ENCODE data around the gene RFPL1.

DNA sequence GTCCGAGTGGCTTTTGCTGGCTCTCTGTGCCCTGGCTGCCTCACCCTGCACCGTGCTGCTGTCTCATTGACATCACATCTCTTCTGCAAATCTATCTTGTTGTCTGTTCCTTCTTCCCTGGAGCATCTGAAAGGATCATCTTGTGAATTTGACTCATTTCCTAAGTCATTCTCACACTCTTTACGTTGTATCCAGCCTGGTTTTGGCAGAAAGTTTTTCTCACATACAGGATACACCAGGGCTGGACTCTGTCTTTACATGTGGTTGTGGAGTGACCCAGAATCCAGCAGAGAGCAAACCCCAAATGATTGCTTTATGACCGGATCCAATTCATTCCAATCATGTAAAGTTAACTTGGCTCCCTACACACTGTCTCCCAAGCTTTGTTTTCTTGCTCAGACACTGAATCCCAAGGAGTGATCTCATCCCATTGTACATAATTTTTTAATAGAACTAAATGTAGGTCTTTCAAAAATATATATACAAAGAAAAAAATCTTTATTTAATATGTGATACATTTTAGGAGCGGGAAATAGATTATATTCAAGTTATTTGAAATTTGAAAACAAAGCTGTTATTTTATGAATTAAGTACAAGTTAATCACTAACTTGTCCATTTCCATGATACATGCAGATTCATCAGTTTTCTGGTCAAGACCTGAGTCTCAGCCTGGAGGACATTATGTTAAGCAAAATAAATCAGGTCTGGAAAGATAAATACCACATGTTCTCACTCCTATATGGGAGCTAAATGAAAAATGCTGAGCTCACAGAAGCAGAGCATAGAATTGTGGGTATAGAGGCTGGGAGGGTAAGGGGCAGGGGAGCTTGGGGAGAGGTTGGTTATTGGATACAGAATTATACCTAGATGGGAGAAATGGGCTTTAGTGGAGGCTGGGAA lies 2.9 kb upstream of the RFPL1 start:
- TF ChIP-seq, protein P1, sequence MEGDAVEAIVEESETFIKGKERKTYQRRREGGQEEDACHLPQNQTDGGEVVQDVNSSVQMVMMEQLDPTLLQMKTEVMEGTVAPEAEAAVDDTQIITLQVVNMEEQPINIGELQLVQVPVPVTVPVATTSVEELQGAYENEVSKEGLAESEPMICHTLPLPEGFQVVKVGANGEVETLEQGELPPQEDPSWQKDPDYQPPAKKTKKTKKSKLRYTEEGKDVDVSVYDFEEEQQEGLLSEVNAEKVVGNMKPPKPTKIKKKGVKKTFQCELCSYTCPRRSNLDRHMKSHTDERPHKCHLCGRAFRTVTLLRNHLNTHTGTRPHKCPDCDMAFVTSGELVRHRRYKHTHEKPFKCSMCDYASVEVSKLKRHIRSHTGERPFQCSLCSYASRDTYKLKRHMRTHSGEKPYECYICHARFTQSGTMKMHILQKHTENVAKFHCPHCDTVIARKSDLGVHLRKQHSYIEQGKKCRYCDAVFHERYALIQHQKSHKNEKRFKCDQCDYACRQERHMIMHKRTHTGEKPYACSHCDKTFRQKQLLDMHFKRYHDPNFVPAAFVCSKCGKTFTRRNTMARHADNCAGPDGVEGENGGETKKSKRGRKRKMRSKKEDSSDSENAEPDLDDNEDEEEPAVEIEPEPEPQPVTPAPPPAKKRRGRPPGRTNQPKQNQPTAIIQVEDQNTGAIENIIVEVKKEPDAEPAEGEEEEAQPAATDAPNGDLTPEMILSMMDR (IDR thresholded peaks at IDR 0.05), result no peak
- no peak for TF ChIP-seq POLR2A (IDR thresholded peaks at IDR 0.05)
- no peak for TF ChIP-seq POLR2AphosphoS5 (IDR thresholded peaks at IDR 0.05)
- TF ChIP-seq EP300 (IDR thresholded peaks at IDR 0.05), result no peak

Data from stomach (tissue), 4 donors.